ENCODE data around the gene ACTR1B. TPM values are rescaled to one million over a fixed set of nuclear protein-coding genes. Genes with fewer than 3 reads are reported as not detected.
A peak's percentile ranks its signal among the peaks of the same experiment; 100 is the strongest.

ACTR1B gene
- total and polyA plus RNA-seq, 4 donors: 36.4 to 80.0 (median 61.9) TPM

DNA sequence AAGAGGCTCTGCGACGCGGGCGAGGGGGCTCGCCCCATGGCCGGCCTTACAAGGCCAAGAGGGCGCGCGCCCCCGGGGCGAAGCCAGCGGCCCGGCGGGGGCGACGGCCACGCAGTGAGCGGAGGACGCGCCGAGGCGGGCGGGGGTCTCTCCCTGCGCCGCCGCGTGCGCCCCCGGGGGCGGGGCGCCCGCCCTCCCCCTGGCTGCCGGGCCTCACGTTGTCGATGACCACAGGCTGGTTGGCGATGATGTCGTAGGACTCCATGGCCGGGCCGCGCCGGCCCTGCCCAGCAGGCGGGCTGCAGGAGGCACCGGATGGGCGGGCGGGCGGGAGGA is 250 bp downstream of the ACTR1B start:
- Histone ChIP-seq H3K36me3 (ENCODE audit: control insufficient read depth in 4 of 4, insufficient read depth in 4 of 4, low read length in 4 of 4) (peaks cover 0 to 15% (median 3%) of the 10 kb centered on the region in 4 donors), H3K9ac (ENCODE audit: insufficient read depth in 1 of 2, low read length in 2 of 2) (peak overlapping the region in 1 of 2 donors; percentile 42), H3K4me3 (peak overlapping the region; percentile 76), H3K4me1 (ENCODE audit: control insufficient read depth in 5 of 5, insufficient read depth in 5 of 5, low read length in 5 of 5) (peaks cover 3 to 12% (median 7%) of the 10 kb centered on the region in 5 donors), H3K9me3 (ENCODE audit: control insufficient read depth in 4 of 4, insufficient read depth in 3 of 4, low read length in 3 of 4) (no peaks in the 10 kb centered on the region), H3K27ac (ENCODE audit: low read depth in 1 of 2, low read length in 1 of 2) (peak overlapping the region; percentile 96 to 99), H3K27me3 (ENCODE audit: control insufficient read depth in 3 of 3, insufficient read depth in 3 of 3, low read length in 2 of 3) (no peaks in the 10 kb centered on the region)
- no peak for ATAC-seq (ENCODE audit: insufficient read depth, low FRiP score)
- WGBS, 2 donors: 1% methylated on average over 36 to 46 of the region's 46 CpGs
- DNase-seq: no peak
- TF ChIP-seq, protein P1, sequence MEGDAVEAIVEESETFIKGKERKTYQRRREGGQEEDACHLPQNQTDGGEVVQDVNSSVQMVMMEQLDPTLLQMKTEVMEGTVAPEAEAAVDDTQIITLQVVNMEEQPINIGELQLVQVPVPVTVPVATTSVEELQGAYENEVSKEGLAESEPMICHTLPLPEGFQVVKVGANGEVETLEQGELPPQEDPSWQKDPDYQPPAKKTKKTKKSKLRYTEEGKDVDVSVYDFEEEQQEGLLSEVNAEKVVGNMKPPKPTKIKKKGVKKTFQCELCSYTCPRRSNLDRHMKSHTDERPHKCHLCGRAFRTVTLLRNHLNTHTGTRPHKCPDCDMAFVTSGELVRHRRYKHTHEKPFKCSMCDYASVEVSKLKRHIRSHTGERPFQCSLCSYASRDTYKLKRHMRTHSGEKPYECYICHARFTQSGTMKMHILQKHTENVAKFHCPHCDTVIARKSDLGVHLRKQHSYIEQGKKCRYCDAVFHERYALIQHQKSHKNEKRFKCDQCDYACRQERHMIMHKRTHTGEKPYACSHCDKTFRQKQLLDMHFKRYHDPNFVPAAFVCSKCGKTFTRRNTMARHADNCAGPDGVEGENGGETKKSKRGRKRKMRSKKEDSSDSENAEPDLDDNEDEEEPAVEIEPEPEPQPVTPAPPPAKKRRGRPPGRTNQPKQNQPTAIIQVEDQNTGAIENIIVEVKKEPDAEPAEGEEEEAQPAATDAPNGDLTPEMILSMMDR (IDR thresholded peaks at IDR 0.05; ENCODE audit: control extremely low read depth, extremely low read depth): no peak

DNA sequence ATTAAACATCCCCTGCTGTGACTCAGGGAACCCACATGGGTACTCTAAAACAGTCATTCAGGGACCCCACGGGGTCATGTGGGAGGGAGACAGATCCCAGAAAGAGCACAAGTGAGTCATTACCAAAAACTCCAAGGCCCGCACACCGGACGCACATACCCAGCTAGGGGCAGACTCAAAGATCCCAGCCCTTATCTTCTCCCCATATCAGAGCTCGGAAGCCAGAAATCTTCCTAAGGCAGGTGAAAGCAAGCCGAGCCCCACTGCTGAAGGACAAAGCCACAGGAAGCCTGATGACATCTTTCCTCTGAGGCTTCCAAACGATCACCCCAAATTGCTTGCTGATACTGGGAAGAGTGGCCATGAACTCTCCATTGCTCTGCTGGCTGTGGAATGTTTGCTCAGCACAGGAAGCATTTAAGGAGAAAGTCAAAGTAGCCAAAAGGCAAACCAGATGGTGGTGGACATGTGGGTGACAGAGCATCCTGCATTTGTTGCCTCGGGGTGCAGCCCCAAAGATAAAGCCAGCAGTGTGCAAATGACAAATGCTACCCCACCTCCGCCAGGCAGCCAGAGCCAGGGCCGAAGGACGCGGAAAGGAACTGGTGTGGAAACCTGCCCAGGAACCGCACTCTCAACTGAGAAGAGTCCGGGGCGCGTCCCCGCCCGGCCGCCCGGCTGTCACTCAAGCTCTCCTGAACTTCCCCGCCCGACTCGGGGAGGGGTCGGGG is 784 bp downstream of the ACTR1B start:
- Histone ChIP-seq H3K4me1 (ENCODE audit: control insufficient read depth in 5 of 5, insufficient read depth in 5 of 5, low read length in 5 of 5) (peaks cover 3 to 12% (median 7%) of the 10 kb centered on the region in 5 donors), H3K27ac (ENCODE audit: low read depth in 1 of 2, low read length in 1 of 2) (peak overlapping the region; percentile 96 to 99), H3K9ac (ENCODE audit: insufficient read depth in 1 of 2, low read length in 2 of 2) (peak overlapping the region; percentile 42 to 43), H3K4me3 (peak overlapping the region; percentile 76), H3K27me3 (ENCODE audit: control insufficient read depth in 3 of 3, insufficient read depth in 3 of 3, low read length in 2 of 3) (no peaks in the 10 kb centered on the region), H3K9me3 (ENCODE audit: control insufficient read depth in 4 of 4, insufficient read depth in 3 of 4, low read length in 3 of 4) (no peaks in the 10 kb centered on the region), H3K36me3 (ENCODE audit: control insufficient read depth in 4 of 4, insufficient read depth in 4 of 4, low read length in 4 of 4) (peaks cover 0 to 20% (median 8%) of the 10 kb centered on the region in 4 donors)
- ATAC-seq (ENCODE audit: insufficient read depth, low FRiP score) (peak; percentile 12), DNase-seq (peak; percentile 76 to 79 (median 77))
- 1% methylated on average over 22 to 24 of the region's 24 CpGs for WGBS, 2 donors
- TF ChIP-seq, protein P1 (IDR thresholded peaks at IDR 0.05; ENCODE audit: control extremely low read depth, extremely low read depth): no peak

DNA sequence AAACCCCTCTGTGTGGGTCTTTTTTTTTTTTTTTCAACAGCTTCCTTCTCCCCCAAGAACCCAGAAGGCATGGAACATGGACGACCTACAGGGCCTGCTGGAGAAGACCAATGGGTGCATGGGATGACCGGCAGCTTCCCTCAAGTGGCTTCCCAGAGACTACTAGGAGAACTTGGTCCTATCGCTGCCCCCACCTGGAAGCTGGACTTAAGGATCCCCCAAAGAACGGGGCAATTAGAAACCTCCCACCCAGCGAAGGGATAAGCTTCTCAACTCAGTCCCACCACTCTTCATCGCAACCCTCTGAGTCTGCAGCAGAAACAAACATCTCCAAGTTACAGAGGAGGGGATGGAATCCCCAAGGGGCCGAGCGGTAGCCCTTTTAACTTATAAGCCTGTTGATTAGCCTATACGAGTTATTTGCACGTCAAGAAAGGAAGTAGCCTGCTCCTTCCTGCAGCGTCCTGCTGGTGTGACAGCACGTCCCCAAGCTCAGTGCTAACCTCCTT is 1.4 kb downstream of the ACTR1B start:
- Histone ChIP-seq H3K4me1 (ENCODE audit: control insufficient read depth in 5 of 5, insufficient read depth in 5 of 5, low read length in 5 of 5) (peaks cover 3 to 12% (median 7%) of the 10 kb centered on the region in 5 donors), H3K9ac (ENCODE audit: insufficient read depth in 1 of 2, low read length in 2 of 2) (peak overlapping the region; percentile 42 to 43), H3K27me3 (ENCODE audit: control insufficient read depth in 3 of 3, insufficient read depth in 3 of 3, low read length in 2 of 3) (no peaks in the 10 kb centered on the region), H3K9me3 (ENCODE audit: control insufficient read depth in 4 of 4, insufficient read depth in 3 of 4, low read length in 3 of 4) (no peaks in the 10 kb centered on the region), H3K27ac (ENCODE audit: low read depth in 1 of 2, low read length in 1 of 2) (peak overlapping the region; percentile 96 to 99), H3K4me3 (peak overlapping the region; percentile 22), H3K36me3 (ENCODE audit: control insufficient read depth in 4 of 4, insufficient read depth in 4 of 4, low read length in 4 of 4) (peaks cover 0 to 25% (median 8%) of the 10 kb centered on the region in 4 donors)
- ATAC-seq (ENCODE audit: insufficient read depth, low FRiP score) (no peak), DNase-seq (no peak)
- TF ChIP-seq, protein P1 (IDR thresholded peaks at IDR 0.05; ENCODE audit: control extremely low read depth, extremely low read depth): no peak
- 29 to 38% methylated on average over 12 of the region's 12 CpGs for whole genome bisulfite sequencing, 2 donors

Measured in lung (tissue), 12 donors.